ENCODE data around the gene SDF4.

The SDF4 gene

DNA sequence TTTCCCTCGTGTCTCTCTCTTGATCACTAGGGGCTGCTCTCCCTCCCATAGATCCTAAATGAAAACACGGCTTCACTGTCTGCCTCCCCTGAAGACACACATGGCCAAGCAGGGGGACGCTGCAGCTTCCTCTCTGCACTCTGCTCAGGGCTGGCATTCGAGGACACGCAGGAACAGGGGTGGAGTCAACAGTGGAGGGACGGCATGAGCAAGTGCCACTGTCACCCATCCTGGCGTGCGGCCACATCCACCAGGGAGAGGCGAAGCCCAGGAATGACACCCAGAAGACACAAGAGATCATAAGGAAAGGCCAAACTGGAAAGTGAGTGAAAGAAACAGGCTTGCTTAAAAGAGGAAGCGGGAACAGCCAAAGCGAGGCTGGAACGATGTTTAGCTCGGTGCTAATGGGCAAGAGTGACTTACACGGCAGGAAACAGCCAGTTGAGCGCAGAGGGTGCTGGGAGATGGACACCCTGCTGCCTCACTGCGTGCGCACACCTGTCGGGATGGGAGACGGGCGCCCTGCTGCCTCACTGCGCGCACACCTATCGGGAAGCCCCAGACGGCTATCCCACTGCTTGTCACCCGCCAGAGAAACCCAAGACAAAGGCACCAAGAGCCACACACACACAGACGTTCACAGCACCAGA is 28.3 kb upstream of the SDF4 start:
- no peak overlapping the region for H3K9ac ChIP-seq (ENCODE audit: low read length)
- no peak overlapping the region for H3K4me3 ChIP-seq (ENCODE audit: insufficient read depth, low read length, poor library complexity, severe bottlenecking)
- no peaks in the 10 kb centered on the region for H3K9me2 ChIP-seq (replicated peaks; ENCODE audit: insufficient read depth, low read length)
- no peaks in the 10 kb centered on the region for H3K27me3 ChIP-seq (ENCODE audit: low read length)
- no peaks in the 10 kb centered on the region for H3K36me3 ChIP-seq (ENCODE audit: low read length)
- H3K27ac ChIP-seq (ENCODE audit: low read depth, low read length) = no peak overlapping the region
- H3K9me3 ChIP-seq (ENCODE audit: insufficient read depth, low read length) = no peaks in the 10 kb centered on the region
- no peaks in the 10 kb centered on the region for H4K20me1 ChIP-seq (ENCODE audit: low read depth, low read length)
- no peak overlapping the region for H3K4me2 ChIP-seq (ENCODE audit: low read depth, low read length, poor library complexity, severe bottlenecking)
- H3K79me2 ChIP-seq (ENCODE audit: insufficient read depth, low read length) = no peaks in the 10 kb centered on the region; the same call in none of the 2 replicates
- TF ChIP-seq EZH2phosphoT487 (conservative IDR thresholded peaks at IDR 0.05; ENCODE audit: low read length) = no peak
- TF ChIP-seq, protein P1, sequence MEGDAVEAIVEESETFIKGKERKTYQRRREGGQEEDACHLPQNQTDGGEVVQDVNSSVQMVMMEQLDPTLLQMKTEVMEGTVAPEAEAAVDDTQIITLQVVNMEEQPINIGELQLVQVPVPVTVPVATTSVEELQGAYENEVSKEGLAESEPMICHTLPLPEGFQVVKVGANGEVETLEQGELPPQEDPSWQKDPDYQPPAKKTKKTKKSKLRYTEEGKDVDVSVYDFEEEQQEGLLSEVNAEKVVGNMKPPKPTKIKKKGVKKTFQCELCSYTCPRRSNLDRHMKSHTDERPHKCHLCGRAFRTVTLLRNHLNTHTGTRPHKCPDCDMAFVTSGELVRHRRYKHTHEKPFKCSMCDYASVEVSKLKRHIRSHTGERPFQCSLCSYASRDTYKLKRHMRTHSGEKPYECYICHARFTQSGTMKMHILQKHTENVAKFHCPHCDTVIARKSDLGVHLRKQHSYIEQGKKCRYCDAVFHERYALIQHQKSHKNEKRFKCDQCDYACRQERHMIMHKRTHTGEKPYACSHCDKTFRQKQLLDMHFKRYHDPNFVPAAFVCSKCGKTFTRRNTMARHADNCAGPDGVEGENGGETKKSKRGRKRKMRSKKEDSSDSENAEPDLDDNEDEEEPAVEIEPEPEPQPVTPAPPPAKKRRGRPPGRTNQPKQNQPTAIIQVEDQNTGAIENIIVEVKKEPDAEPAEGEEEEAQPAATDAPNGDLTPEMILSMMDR (IDR thresholded peaks at IDR 0.05; ENCODE audit: insufficient read depth, low read length, poor library complexity, severe bottlenecking) = no peak
- no peak overlapping the region for H2AFZ ChIP-seq (ENCODE audit: low read depth, low read length, severe bottlenecking)
- no peaks in the 10 kb centered on the region for H3F3A ChIP-seq (ENCODE audit: insufficient read depth)

DNA sequence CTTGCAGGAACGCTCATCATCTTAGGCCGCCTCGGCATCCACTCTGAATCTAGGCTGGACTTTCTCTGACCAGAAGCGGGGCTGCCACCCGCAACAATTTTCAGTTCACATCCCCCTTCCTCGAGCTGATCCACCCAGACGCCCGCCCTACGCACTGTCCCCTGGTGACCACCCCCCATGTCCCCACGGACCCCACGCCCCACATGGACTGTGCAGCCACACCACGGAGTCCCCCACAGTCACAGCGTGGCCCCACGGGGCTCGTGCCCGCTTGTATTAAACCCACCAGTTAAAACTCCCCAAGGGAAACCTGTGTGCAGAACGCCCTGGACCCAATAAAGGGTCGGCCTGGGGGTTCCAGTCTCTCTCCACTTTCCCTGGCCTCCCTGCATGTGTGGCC is 27.7 kb upstream of the SDF4 start:
- H3K27ac ChIP-seq (ENCODE audit: low read depth, low read length) = no peak overlapping the region
- H3K27me3 ChIP-seq (ENCODE audit: low read length) = no peaks in the 10 kb centered on the region
- no peak overlapping the region for H3K9ac ChIP-seq (ENCODE audit: low read length)
- H3K36me3 ChIP-seq (ENCODE audit: low read length) = no peaks in the 10 kb centered on the region
- H3K9me2 ChIP-seq (replicated peaks; ENCODE audit: insufficient read depth, low read length) = no peaks in the 10 kb centered on the region
- no peak for TF ChIP-seq EZH2phosphoT487 (conservative IDR thresholded peaks at IDR 0.05; ENCODE audit: low read length)
- TF ChIP-seq, protein P1 (IDR thresholded peaks at IDR 0.05; ENCODE audit: insufficient read depth, low read length, poor library complexity, severe bottlenecking) = no peak
- no peak overlapping the region for H2AFZ ChIP-seq (ENCODE audit: low read depth, low read length, severe bottlenecking)
- no peaks in the 10 kb centered on the region; the same call in none of the 2 replicates for H3K79me2 ChIP-seq (ENCODE audit: insufficient read depth, low read length)
- H3K4me3 ChIP-seq (ENCODE audit: insufficient read depth, low read length, poor library complexity, severe bottlenecking) = no peak overlapping the region
- no peak overlapping the region for H3K4me2 ChIP-seq (ENCODE audit: low read depth, low read length, poor library complexity, severe bottlenecking)
- H3K9me3 ChIP-seq (ENCODE audit: insufficient read depth, low read length) = no peaks in the 10 kb centered on the region
- no peaks in the 10 kb centered on the region for H4K20me1 ChIP-seq (ENCODE audit: low read depth, low read length)
- no peaks in the 10 kb centered on the region for H3F3A ChIP-seq (ENCODE audit: insufficient read depth)

DNA sequence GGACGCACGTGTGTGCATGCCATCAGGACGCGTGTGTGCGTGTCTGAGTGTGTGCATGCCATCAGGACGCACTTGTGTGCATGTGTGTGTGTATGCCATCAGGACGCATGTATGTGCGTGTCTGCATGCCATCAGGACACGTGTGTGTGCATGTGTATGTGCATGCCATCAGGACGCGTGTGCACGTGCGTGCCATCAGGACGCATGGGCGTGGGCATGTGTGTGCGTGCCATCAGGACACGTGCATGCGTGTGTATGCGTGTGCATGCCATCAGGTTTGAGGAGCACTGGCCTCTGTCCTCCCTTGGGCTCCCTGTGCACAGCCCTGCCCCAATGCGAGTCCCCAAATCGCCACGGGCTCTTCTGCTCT is 27.3 kb upstream of the SDF4 start:
- H3K27me3 ChIP-seq (ENCODE audit: low read length) = no peaks in the 10 kb centered on the region
- H2AFZ ChIP-seq (ENCODE audit: low read depth, low read length, severe bottlenecking) = no peak overlapping the region
- TF ChIP-seq EZH2phosphoT487 (conservative IDR thresholded peaks at IDR 0.05; ENCODE audit: low read length) = no peak
- TF ChIP-seq, protein P1 (IDR thresholded peaks at IDR 0.05; ENCODE audit: insufficient read depth, low read length, poor library complexity, severe bottlenecking) = no peak
- H4K20me1 ChIP-seq (ENCODE audit: low read depth, low read length) = no peaks in the 10 kb centered on the region
- H3K9me3 ChIP-seq (ENCODE audit: insufficient read depth, low read length) = no peaks in the 10 kb centered on the region
- H3K79me2 ChIP-seq (ENCODE audit: insufficient read depth, low read length) = no peaks in the 10 kb centered on the region; the same call in none of the 2 replicates
- H3K9ac ChIP-seq (ENCODE audit: low read length) = no peak overlapping the region
- no peaks in the 10 kb centered on the region for H3F3A ChIP-seq (ENCODE audit: insufficient read depth)
- H3K4me2 ChIP-seq (ENCODE audit: low read depth, low read length, poor library complexity, severe bottlenecking) = no peak overlapping the region
- H3K27ac ChIP-seq (ENCODE audit: low read depth, low read length) = no peak overlapping the region
- H3K4me3 ChIP-seq (ENCODE audit: insufficient read depth, low read length, poor library complexity, severe bottlenecking) = no peak overlapping the region
- no peaks in the 10 kb centered on the region for H3K36me3 ChIP-seq (ENCODE audit: low read length)
- H3K9me2 ChIP-seq (replicated peaks; ENCODE audit: insufficient read depth, low read length) = no peaks in the 10 kb centered on the region

Measured in SU-DHL-6 (cell line).